IMR-90 (cell line): Measurements from ENCODE around the gene ARL4A.

ENCODE experiments used
- ELK1 ChIP-seq: fragments of 150-350 bp; IDR thresholded peaks from 2 replicates; pipeline ENCODE4 v1.6.1; 2016; ENCODE audit warnings: low read depth, mild to moderate bottlenecking, low read length, moderate library complexity, borderline replicate concordance
- MAZ ChIP-seq: IDR thresholded peaks from 2 replicates; pipeline ENCODE4 v1.6.1; 2012; ENCODE audit warnings: low read depth, mild to moderate bottlenecking, low read length, improper control_type of control experiment, moderate library complexity, borderline replicate concordance
- MXI1 ChIP-seq: IDR thresholded peaks from 2 replicates; pipeline ENCODE4 v1.6.1; 2012; ENCODE audit warnings: low read depth, mild to moderate bottlenecking, low read length, moderate library complexity, borderline replicate concordance
- NFE2L2 ChIP-seq: fragments of 150-350 bp; IDR thresholded peaks from 2 replicates; pipeline ENCODE4 v1.6.1; 2016; ENCODE audit warnings: low read depth, mild to moderate bottlenecking, low read length
- POLR2A ChIP-seq: IDR thresholded peaks from 2 replicates; pipeline ENCODE4 v1.6.1; 2012; ENCODE audit warnings: mild to moderate bottlenecking, low read depth, low read length
- RAD21 ChIP-seq: IDR thresholded peaks from 2 replicates; pipeline ENCODE4 v1.6.1; 2012; ENCODE audit warnings: low read length, improper control_type of control experiment
- RCOR1 ChIP-seq: IDR thresholded peaks from 2 replicates; pipeline ENCODE4 v1.6.1; 2012; ENCODE audit warnings: mild to moderate bottlenecking, low read length, improper control_type of control experiment; ENCODE audit not compliant: insufficient replicate concordance
- TF ChIP-seq, protein P1 (sequence below): conservative IDR thresholded peaks from 2 replicates; pipeline ENCODE4 v1.5.1; 2012; ENCODE audit warnings: mild to moderate bottlenecking, low read depth, low read length, improper control_type of control experiment

DNA sequence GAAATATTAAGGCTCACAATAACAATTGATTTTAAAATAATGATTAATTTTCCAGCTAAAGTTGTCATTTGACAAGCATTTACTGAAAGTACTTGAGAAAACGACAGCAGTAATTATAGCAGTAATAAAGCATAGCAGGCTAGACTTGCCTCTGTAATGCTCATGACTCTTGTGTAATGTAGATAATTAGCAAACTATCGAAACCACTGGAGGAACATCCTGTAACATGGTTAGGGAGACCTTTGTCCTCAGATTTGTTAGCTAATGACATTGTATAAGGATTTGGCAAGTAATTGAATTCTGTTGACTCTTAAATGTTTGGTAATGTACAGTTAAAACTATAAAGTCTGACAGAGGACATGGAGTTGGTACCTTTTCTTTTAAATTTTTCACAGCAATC, 24.8 kb downstream of the ARL4A start:
- TF ChIP-seq, protein P1, sequence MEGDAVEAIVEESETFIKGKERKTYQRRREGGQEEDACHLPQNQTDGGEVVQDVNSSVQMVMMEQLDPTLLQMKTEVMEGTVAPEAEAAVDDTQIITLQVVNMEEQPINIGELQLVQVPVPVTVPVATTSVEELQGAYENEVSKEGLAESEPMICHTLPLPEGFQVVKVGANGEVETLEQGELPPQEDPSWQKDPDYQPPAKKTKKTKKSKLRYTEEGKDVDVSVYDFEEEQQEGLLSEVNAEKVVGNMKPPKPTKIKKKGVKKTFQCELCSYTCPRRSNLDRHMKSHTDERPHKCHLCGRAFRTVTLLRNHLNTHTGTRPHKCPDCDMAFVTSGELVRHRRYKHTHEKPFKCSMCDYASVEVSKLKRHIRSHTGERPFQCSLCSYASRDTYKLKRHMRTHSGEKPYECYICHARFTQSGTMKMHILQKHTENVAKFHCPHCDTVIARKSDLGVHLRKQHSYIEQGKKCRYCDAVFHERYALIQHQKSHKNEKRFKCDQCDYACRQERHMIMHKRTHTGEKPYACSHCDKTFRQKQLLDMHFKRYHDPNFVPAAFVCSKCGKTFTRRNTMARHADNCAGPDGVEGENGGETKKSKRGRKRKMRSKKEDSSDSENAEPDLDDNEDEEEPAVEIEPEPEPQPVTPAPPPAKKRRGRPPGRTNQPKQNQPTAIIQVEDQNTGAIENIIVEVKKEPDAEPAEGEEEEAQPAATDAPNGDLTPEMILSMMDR = no peak
- TF ChIP-seq RCOR1 (no peak), NFE2L2 (no peak), ELK1 (no peak), POLR2A (no peak), RAD21 (no peak), MAZ (no peak), MXI1 (no peak)
